Measurements from ENCODE around the gene ISG15.
"Not testable (repeated sequence)": the region's sequence is repeated elsewhere in the genome, so short reads cannot be mapped to it uniquely, and the experiment has no call there.

ISG15 gene

DNA sequence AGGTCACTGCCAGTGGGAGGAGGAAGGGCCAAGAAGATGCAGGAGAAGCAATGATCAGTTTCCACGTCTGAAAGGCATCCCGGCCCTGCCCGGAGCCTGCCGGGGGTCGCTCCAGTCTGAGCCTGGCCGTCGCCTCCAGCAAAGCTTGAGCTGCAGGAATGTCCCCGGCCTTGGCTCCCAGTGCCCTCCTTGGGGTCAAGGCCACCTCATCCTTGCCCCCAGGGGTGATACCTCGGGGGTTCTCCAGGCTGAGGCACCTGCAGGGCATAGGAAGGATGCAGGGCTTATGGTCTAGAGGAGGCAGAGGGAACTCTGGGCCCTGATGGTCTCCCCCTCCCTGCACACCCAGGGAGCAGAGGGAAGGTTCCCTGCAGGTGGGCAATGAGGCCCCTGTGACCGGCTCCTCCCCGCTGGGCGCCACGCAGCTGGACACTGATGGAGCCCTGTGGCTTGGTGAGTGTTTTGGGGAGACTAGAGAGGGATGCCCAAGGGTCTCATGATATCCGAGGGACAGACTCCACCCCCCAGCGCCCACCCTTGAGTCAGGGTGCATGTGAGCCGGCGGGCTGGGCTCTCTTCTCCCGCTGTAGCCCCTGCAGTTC is 40.9 kb downstream of the ISG15 start:
- DNase-seq (ENCODE audit: low spot score) (no peak), ATAC-seq (ENCODE audit: low read depth) (no peak)
- no peak overlapping the region for H3K27ac ChIP-seq (ENCODE audit: poor library complexity, severe bottlenecking)
- no peaks in the 10 kb centered on the region for H3K27me3 ChIP-seq (ENCODE audit: insufficient read depth, poor library complexity, severe bottlenecking)
- no peak for TF ChIP-seq CTCF (IDR thresholded peaks at IDR 0.05; ENCODE audit: poor library complexity, severe bottlenecking)
- H3K9me3 ChIP-seq (ENCODE audit: severe bottlenecking), result no peaks in the 10 kb centered on the region
- H3K4me1 ChIP-seq (ENCODE audit: insufficient read depth, poor library complexity, severe bottlenecking), result no peaks in the 10 kb centered on the region
- no peak overlapping the region for H3K4me3 ChIP-seq (ENCODE audit: severe bottlenecking)
- peaks cover 54% of the 10 kb centered on the region for H3K36me3 ChIP-seq (ENCODE audit: low read depth)

GRCh38 chr1:1054971-1055370 is 41.7 kb downstream of the ISG15 start:
- no peak overlapping the region for H3K27ac ChIP-seq (ENCODE audit: poor library complexity, severe bottlenecking)
- no peak overlapping the region for H3K4me3 ChIP-seq (ENCODE audit: severe bottlenecking)
- no peaks in the 10 kb centered on the region for H3K4me1 ChIP-seq (ENCODE audit: insufficient read depth, poor library complexity, severe bottlenecking)
- no peaks in the 10 kb centered on the region for H3K27me3 ChIP-seq (ENCODE audit: insufficient read depth, poor library complexity, severe bottlenecking)
- H3K36me3 ChIP-seq (ENCODE audit: low read depth), result peaks cover 49% of the 10 kb centered on the region
- ATAC-seq (ENCODE audit: low read depth) (no peak), DNase-seq (ENCODE audit: low spot score) (no peak)
- no peaks in the 10 kb centered on the region for H3K9me3 ChIP-seq (ENCODE audit: severe bottlenecking)
- no peak for TF ChIP-seq CTCF (IDR thresholded peaks at IDR 0.05; ENCODE audit: poor library complexity, severe bottlenecking)

- DNase-seq (ENCODE audit: low spot score) (no peak), ATAC-seq (ENCODE audit: low read depth) (no peak)
- H3K27me3 ChIP-seq (ENCODE audit: insufficient read depth, poor library complexity, severe bottlenecking), result no peaks in the 10 kb centered on the region
- H3K9me3 ChIP-seq (ENCODE audit: severe bottlenecking), result no peaks in the 10 kb centered on the region
- no peak for TF ChIP-seq CTCF (IDR thresholded peaks at IDR 0.05; ENCODE audit: poor library complexity, severe bottlenecking)
- H3K36me3 ChIP-seq (ENCODE audit: low read depth), result peaks cover 38% of the 10 kb centered on the region
- no peak overlapping the region for H3K27ac ChIP-seq (ENCODE audit: poor library complexity, severe bottlenecking)
- no peak overlapping the region for H3K4me3 ChIP-seq (ENCODE audit: severe bottlenecking)
- H3K4me1 ChIP-seq (ENCODE audit: insufficient read depth, poor library complexity, severe bottlenecking), result no peaks in the 10 kb centered on the region
These were observed 42.8 kb downstream of the ISG15 start for GRCh38 chr1:1055841-1056736.

DNA sequence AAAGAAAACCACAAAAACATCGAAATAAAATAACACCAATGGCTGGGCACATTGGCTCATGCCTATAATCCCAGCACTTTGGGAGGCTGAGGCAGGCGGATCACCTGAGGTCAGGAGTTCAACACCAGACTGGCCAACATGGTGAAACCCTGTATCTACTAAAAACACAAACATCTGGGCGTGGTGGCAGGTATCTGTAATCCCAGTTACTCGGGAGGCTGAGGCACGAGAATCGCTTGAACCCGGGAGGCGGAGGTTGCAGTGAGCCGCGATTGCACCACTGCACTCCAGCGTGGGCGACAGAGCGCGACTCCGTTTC is 44.4 kb downstream of the ISG15 start:
- H3K9me3 ChIP-seq (ENCODE audit: severe bottlenecking); H3K4me1 ChIP-seq (ENCODE audit: insufficient read depth, poor library complexity, severe bottlenecking); DNase-seq (ENCODE audit: low spot score); H3K27me3 ChIP-seq (ENCODE audit: insufficient read depth, poor library complexity, severe bottlenecking); H3K4me3 ChIP-seq (ENCODE audit: severe bottlenecking); ATAC-seq (ENCODE audit: low read depth); H3K27ac ChIP-seq (ENCODE audit: poor library complexity, severe bottlenecking): not testable (repeated sequence)
- H3K36me3 ChIP-seq (ENCODE audit: low read depth), result peaks cover 25% of the 10 kb centered on the region

DNA sequence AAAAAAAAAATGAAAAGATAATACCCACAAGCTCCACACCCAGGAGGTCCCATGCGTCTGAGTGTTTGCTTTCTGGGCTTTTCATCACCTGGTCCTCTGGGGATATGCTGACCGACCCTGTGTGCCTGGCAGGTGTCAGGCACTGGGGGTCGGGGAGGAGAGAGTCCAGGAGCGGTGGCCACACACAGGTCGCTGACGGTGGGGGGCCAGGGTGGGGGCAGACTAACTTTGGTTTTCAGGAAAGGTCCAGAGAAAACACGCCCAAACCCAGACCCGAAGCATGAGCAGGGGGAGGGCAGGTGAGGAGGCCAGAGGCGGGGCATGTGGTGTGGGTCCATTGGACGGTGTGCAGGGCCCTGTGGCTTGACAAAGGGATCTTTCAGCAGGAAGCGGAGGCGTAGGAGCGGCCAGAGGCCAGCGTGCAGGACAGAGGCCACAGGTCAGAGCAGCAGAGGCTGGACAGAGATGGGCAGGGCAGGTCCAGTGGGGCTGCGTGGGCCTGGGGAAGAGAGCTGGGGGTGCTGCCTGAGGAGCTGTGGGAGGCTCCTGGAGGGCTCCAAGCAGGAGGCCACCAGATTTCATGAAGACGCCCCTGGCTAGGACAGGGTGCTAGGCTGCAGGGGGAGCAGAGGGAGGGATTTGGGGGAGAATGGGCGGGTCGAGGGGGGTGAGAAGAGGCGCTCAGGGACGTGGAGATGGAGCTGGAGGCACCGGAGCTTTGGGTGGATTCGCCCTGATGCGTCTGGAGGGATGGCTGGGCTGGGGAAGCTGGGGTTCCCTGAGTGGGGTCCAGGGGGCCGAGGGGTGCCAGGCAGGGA is 45.0 kb downstream of the ISG15 start:
- peaks cover 5% of the 10 kb centered on the region for H3K4me1 ChIP-seq (ENCODE audit: insufficient read depth, poor library complexity, severe bottlenecking)
- no peak for DNase-seq (ENCODE audit: low spot score)
- no peak for TF ChIP-seq CTCF (IDR thresholded peaks at IDR 0.05; ENCODE audit: poor library complexity, severe bottlenecking)
- H3K36me3 ChIP-seq (ENCODE audit: low read depth), result peaks cover 20% of the 10 kb centered on the region
- no peak overlapping the region for H3K27ac ChIP-seq (ENCODE audit: poor library complexity, severe bottlenecking)
- peak; percentile 43 for ATAC-seq (ENCODE audit: low read depth)
- no peaks in the 10 kb centered on the region for H3K9me3 ChIP-seq (ENCODE audit: severe bottlenecking)
- no peak overlapping the region for H3K4me3 ChIP-seq (ENCODE audit: severe bottlenecking)
- H3K27me3 ChIP-seq (ENCODE audit: insufficient read depth, poor library complexity, severe bottlenecking), result no peaks in the 10 kb centered on the region

Data from RWPE2 (cell line).